ENCODE data around the gene SLC9C1. TPM values are rescaled to one million over a fixed set of nuclear protein-coding genes. Genes with fewer than 3 reads are reported as not detected.

The SLC9C1 gene
- total and polyA plus RNA-seq, 2 donors (not counting 1 experiment from before 2014, with no cell fraction given), result under 0.01 TPM; not detected in 1

- H2AFZ ChIP-seq (ENCODE audit: low read length), result no peak overlapping the region
- no peak overlapping the region for H3K4me2 ChIP-seq (ENCODE audit: extremely low read depth, insufficient read depth, low read length)
- no peaks in the 10 kb centered on the region for H3K9me3 ChIP-seq (ENCODE audit: control insufficient read depth, insufficient read depth, low read depth, low read length)
- no peak overlapping the region for H3K9ac ChIP-seq (ENCODE audit: insufficient read depth, low read length)
- H3K4me3 ChIP-seq (replicated peaks in 1 of 4; ENCODE audit: control extremely low read depth in 1 of 4, insufficient read depth in 1 of 4, low read depth in 3 of 4, low read length in 4 of 4), result no peak overlapping the region
- H3K36me3 ChIP-seq (ENCODE audit: control insufficient read depth, insufficient read depth, low read length), result no peaks in the 10 kb centered on the region
- no peak overlapping the region for H3K27ac ChIP-seq (ENCODE audit: insufficient read depth, low read length)
- no peaks in the 10 kb centered on the region for H4K20me1 ChIP-seq (ENCODE audit: control insufficient read depth, extremely low read depth, insufficient read depth, low read length)
- H3K79me2 ChIP-seq (ENCODE audit: control insufficient read depth, insufficient read depth, low read length), result no peaks in the 10 kb centered on the region
- H3K27me3 ChIP-seq (ENCODE audit: control insufficient read depth, insufficient read depth, low read length), result peaks cover 1% of the 10 kb centered on the region
- TF ChIP-seq EZH2 (IDR thresholded peaks at IDR 0.05; ENCODE audit: low read length, missing control alignments), result no peak
- no peak for TF ChIP-seq CTCF (conservative IDR thresholded peaks at IDR 0.05 in 1 of 2, IDR thresholded peaks at IDR 0.05 in 1 of 2; ENCODE audit: low read depth in 1 of 2, low read length in 2 of 2)
- DNase-seq (ENCODE audit: low read depth in 2 of 2), result no peak
- no peaks in the 10 kb centered on the region for H3K4me1 ChIP-seq (ENCODE audit: control insufficient read depth, extremely low read depth, insufficient read depth, low read length)
Measured at GRCh38 chr3:112339134-112339533, 45.1 kb upstream of the SLC9C1 start.

GRCh38 chr3:112338727-112339056, 44.7 kb upstream of the SLC9C1 start:
- Histone ChIP-seq H3K79me2 (ENCODE audit: control insufficient read depth, insufficient read depth, low read length) (no peaks in the 10 kb centered on the region), H3K27ac (ENCODE audit: insufficient read depth, low read length) (no peak overlapping the region), H3K9ac (ENCODE audit: insufficient read depth, low read length) (no peak overlapping the region), H3K9me3 (ENCODE audit: control insufficient read depth, insufficient read depth, low read depth, low read length) (no peaks in the 10 kb centered on the region), H3K4me1 (ENCODE audit: control insufficient read depth, extremely low read depth, insufficient read depth, low read length) (no peaks in the 10 kb centered on the region), H4K20me1 (ENCODE audit: control insufficient read depth, extremely low read depth, insufficient read depth, low read length) (no peaks in the 10 kb centered on the region), H3K36me3 (ENCODE audit: control insufficient read depth, insufficient read depth, low read length) (no peaks in the 10 kb centered on the region), H2AFZ (ENCODE audit: low read length) (no peak overlapping the region), H3K4me3 (replicated peaks in 1 of 4; ENCODE audit: control extremely low read depth in 1 of 4, insufficient read depth in 1 of 4, low read depth in 3 of 4, low read length in 4 of 4) (no peak overlapping the region), H3K4me2 (ENCODE audit: extremely low read depth, insufficient read depth, low read length) (no peak overlapping the region), H3K27me3 (ENCODE audit: control insufficient read depth, insufficient read depth, low read length) (peaks cover 4% of the 10 kb centered on the region)
- TF ChIP-seq CTCF (conservative IDR thresholded peaks at IDR 0.05 in 1 of 2, IDR thresholded peaks at IDR 0.05 in 1 of 2; ENCODE audit: low read depth in 1 of 2, low read length in 2 of 2) (no peak), EZH2 (IDR thresholded peaks at IDR 0.05; ENCODE audit: low read length, missing control alignments) (no peak)
- no peak for DNase-seq (ENCODE audit: low read depth in 2 of 2)

DNA sequence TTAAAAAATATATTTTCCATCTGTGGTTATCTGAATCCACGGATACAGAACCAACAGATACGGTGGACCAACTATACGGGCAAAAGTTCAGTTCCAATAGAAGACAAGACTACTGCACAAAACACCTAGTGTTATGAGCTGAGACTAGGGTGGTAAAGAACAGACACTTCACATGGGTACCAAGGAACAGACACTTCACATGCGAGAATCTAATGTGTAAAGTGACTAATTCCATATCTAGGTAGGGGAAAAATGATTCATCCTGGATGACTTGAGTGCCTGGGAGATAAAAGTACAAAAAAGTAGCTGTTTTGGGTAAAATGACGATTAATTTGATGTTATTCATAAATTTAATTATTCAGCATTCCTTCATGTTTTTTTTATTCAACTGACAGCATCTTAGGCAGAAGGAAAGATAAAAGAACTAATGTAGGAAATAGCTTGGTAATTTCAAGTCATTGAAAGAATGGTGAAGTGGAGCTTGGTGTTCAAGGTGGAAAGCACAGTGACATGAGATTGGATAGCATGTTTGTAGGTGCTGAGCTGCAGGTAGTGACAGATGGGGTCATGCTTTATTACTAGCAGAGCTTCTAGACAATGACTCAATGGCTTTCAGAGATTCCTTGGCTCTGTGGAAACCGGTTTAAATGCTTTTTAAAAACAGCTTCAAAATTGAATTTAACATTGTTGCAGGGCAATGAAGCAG, 44.2 kb upstream of the SLC9C1 start:
- H2AFZ ChIP-seq (ENCODE audit: low read length), result no peak overlapping the region
- no peak overlapping the region for H3K9ac ChIP-seq (ENCODE audit: insufficient read depth, low read length)
- no peaks in the 10 kb centered on the region for H3K36me3 ChIP-seq (ENCODE audit: control insufficient read depth, insufficient read depth, low read length)
- no peak overlapping the region for H3K4me3 ChIP-seq (replicated peaks in 1 of 4; ENCODE audit: control extremely low read depth in 1 of 4, insufficient read depth in 1 of 4, low read depth in 3 of 4, low read length in 4 of 4)
- peak in 1 of 2 donors; percentile 54 for DNase-seq (ENCODE audit: low read depth in 2 of 2)
- no peaks in the 10 kb centered on the region for H3K4me1 ChIP-seq (ENCODE audit: control insufficient read depth, extremely low read depth, insufficient read depth, low read length)
- no peak overlapping the region for H3K27ac ChIP-seq (ENCODE audit: insufficient read depth, low read length)
- no peaks in the 10 kb centered on the region for H3K9me3 ChIP-seq (ENCODE audit: control insufficient read depth, insufficient read depth, low read depth, low read length)
- H3K79me2 ChIP-seq (ENCODE audit: control insufficient read depth, insufficient read depth, low read length), result no peaks in the 10 kb centered on the region
- H4K20me1 ChIP-seq (ENCODE audit: control insufficient read depth, extremely low read depth, insufficient read depth, low read length), result no peaks in the 10 kb centered on the region
- H3K27me3 ChIP-seq (ENCODE audit: control insufficient read depth, insufficient read depth, low read length), result peaks cover 4% of the 10 kb centered on the region
- no peak for TF ChIP-seq CTCF (conservative IDR thresholded peaks at IDR 0.05 in 1 of 2, IDR thresholded peaks at IDR 0.05 in 1 of 2; ENCODE audit: low read depth in 1 of 2, low read length in 2 of 2)
- no peak for TF ChIP-seq EZH2 (IDR thresholded peaks at IDR 0.05; ENCODE audit: low read length, missing control alignments)
- no peak overlapping the region for H3K4me2 ChIP-seq (ENCODE audit: extremely low read depth, insufficient read depth, low read length)
